ENCODE measurements around the gene SMARCA1.

SMARCA1 gene

GRCh38 chrX:129404670-129405008, 118.7 kb downstream of the SMARCA1 start:
- Histone ChIP-seq H3K4me3 (ENCODE audit: low read length) (no peak overlapping the region), H3K9ac (ENCODE audit: low read length) (no peak overlapping the region), H3K27me3 (ENCODE audit: control insufficient read depth, insufficient read depth, low read length) (no peaks in the 10 kb centered on the region), H3K4me1 (ENCODE audit: control insufficient read depth, insufficient read depth, low read length) (no peaks in the 10 kb centered on the region), H3K36me3 (ENCODE audit: control insufficient read depth, insufficient read depth, low read length) (no peaks in the 10 kb centered on the region), H3K27ac (ENCODE audit: low read depth, low read length) (no peak overlapping the region)

- H3K4me1 ChIP-seq (ENCODE audit: control insufficient read depth, insufficient read depth, low read length): no peaks in the 10 kb centered on the region
- H3K36me3 ChIP-seq (ENCODE audit: control insufficient read depth, insufficient read depth, low read length): no peaks in the 10 kb centered on the region
- no peak overlapping the region for H3K9ac ChIP-seq (ENCODE audit: low read length)
- H3K27ac ChIP-seq (ENCODE audit: low read depth, low read length): no peak overlapping the region
- H3K4me3 ChIP-seq (ENCODE audit: low read length): no peak overlapping the region
- no peaks in the 10 kb centered on the region for H3K27me3 ChIP-seq (ENCODE audit: control insufficient read depth, insufficient read depth, low read length)
Observed at GRCh38 chrX:129403974-129404669, 119.2 kb downstream of the SMARCA1 start.
